ENCODE data around the gene MPP1.
"Not testable (repeated sequence)": the region's sequence is repeated elsewhere in the genome, so short reads cannot be mapped to it uniquely, and the experiment has no call there.

Gene MPP1

GRCh38 chrX:154818916-154819770 lies 13.9 kb upstream of the MPP1 start:
- TF ChIP-seq CTCF (IDR thresholded peaks at IDR 0.05; ENCODE audit: extremely low read depth, missing control alignments): no peak
- no peak for DNase-seq (ENCODE audit: low spot score)

- not testable (repeated sequence) for DNase-seq (ENCODE audit: low spot score)
These were observed 11.8 kb upstream of the MPP1 start for GRCh38 chrX:154817048-154817618.

- not testable (repeated sequence) for DNase-seq (ENCODE audit: low spot score)
These were observed 11.1 kb upstream of the MPP1 start for GRCh38 chrX:154816326-154816898.

- DNase-seq (ENCODE audit: low spot score): no peak
- no peak for TF ChIP-seq CTCF (IDR thresholded peaks at IDR 0.05; ENCODE audit: extremely low read depth, missing control alignments)
These were observed 10.1 kb upstream of the MPP1 start for GRCh38 chrX:154815274-154815818.

GRCh38 chrX:154813801-154814200 lies 8.5 kb upstream of the MPP1 start:
- TF ChIP-seq CTCF (IDR thresholded peaks at IDR 0.05; ENCODE audit: extremely low read depth, missing control alignments): no peak
- no peak for DNase-seq (ENCODE audit: low spot score)

GRCh38 chrX:154812341-154813101 lies 7.2 kb upstream of the MPP1 start:
- DNase-seq (ENCODE audit: low spot score): no peak
- no peak for TF ChIP-seq CTCF (IDR thresholded peaks at IDR 0.05; ENCODE audit: extremely low read depth, missing control alignments)

GRCh38 chrX:154809939-154810665 lies 4.8 kb upstream of the MPP1 start:
- DNase-seq (ENCODE audit: low spot score): no peak

More at GRCh38 chrX:154809939-154810665, 4.8 kb upstream of the MPP1 start:
- no peak for TF ChIP-seq CTCF (IDR thresholded peaks at IDR 0.05; ENCODE audit: extremely low read depth, missing control alignments)

All from GM20000 (cell line).